H9 (cell line): ENCODE measurements around the gene CD300LG. TPM values are rescaled to one million over a fixed set of nuclear protein-coding genes. Genes with fewer than 3 reads are reported as not detected.

ENCODE experiments used
- DNase-seq: peaks from one replicate; pipeline ENCODE4 v3.0.0-alpha.2; 2017
- H2AFZ ChIP-seq: one replicate; pipeline ENCODE4 v1.6.1; 2013; ENCODE audit warnings: mild to moderate bottlenecking, low read length, control low read depth, moderate library complexity
- H2AK5ac ChIP-seq: 2 replicates; pipeline ENCODE4 v1.6.1; 2013; ENCODE audit warnings: low read length, control low read depth, mixed read lengths; ENCODE audit not compliant: insufficient read length
- H2BK120ac ChIP-seq: one replicate; pipeline ENCODE4 v1.6.1; 2013; ENCODE audit warnings: low read depth, mild to moderate bottlenecking, low read length, control low read depth, inconsistent platforms; ENCODE audit not compliant: poor library complexity, severe bottlenecking
- H2BK12ac ChIP-seq: 2 replicates; pipeline ENCODE4 v1.6.1; 2013; ENCODE audit warnings: low read length, control low read depth, mixed read lengths, low read depth; ENCODE audit not compliant: insufficient read length
- H2BK15ac ChIP-seq: 2 replicates; pipeline ENCODE4 v1.6.1; 2013; ENCODE audit warnings: low read depth, low read length, control low read depth
- H2BK20ac ChIP-seq: one replicate; pipeline ENCODE4 v1.6.1; 2013; ENCODE audit warnings: low read depth, mild to moderate bottlenecking, low read length, control low read depth, inconsistent platforms; ENCODE audit not compliant: poor library complexity, severe bottlenecking
- H2BK5ac ChIP-seq: 2 replicates; pipeline ENCODE4 v1.6.1; 2013; ENCODE audit warnings: low read length, control low read depth, mixed read lengths; ENCODE audit not compliant: insufficient read length
- H3K14ac ChIP-seq: 2 replicates; pipeline ENCODE4 v1.6.1; 2013; ENCODE audit warnings: low read length, control low read depth; ENCODE audit not compliant: insufficient read depth
- H3K18ac ChIP-seq: 2 replicates; pipeline ENCODE4 v1.6.1; 2013; ENCODE audit warnings: low read depth, mild to moderate bottlenecking, mixed read lengths, low read length, control low read depth; ENCODE audit not compliant: insufficient read length
- H3K23ac ChIP-seq: 2 replicates; pipeline ENCODE4 v1.6.1; 2013; ENCODE audit warnings: low read length, control low read depth, mixed read lengths, low read depth; ENCODE audit not compliant: insufficient read length
- H3K23me2 ChIP-seq: 2 replicates; pipeline ENCODE4 v1.6.1; 2013; ENCODE audit warnings: low read depth, mild to moderate bottlenecking, mixed read lengths, low read length, control low read depth; ENCODE audit not compliant: insufficient read length, poor library complexity, severe bottlenecking
- H3K27ac ChIP-seq: 2 replicates; pipeline ENCODE4 v1.5.1; 2013; ENCODE audit warnings: low read length, control low read depth, mixed read lengths, low read depth; ENCODE audit not compliant: insufficient read length
- H3K27me3 ChIP-seq: 2 replicates; pipeline ENCODE4 v1.6.1; 2013; ENCODE audit warnings: low read length, control low read depth, inconsistent platforms; ENCODE audit not compliant: insufficient read depth
- H3K4ac ChIP-seq: 2 replicates; pipeline ENCODE4 v1.6.1; 2013; ENCODE audit warnings: low read depth, mild to moderate bottlenecking, control low read depth, inconsistent platforms, low read length, moderate library complexity
- H3K4me1 ChIP-seq: 2 replicates; pipeline ENCODE4 v1.6.1; 2013; ENCODE audit warnings: low read length, control low read depth, inconsistent platforms; ENCODE audit not compliant: insufficient read depth
- H3K4me2 ChIP-seq: 2 replicates; pipeline ENCODE4 v1.6.1; 2013; ENCODE audit warnings: low read length, control low read depth, mixed read lengths; ENCODE audit not compliant: insufficient read length, insufficient read depth
- H3K56ac ChIP-seq: 2 replicates; pipeline ENCODE4 v1.6.1; 2013; ENCODE audit warnings: low read depth, mild to moderate bottlenecking, mixed read lengths, low read length, control low read depth; ENCODE audit not compliant: insufficient read length
- H3K79me1 ChIP-seq: 2 replicates; pipeline ENCODE4 v1.6.1; 2013; ENCODE audit warnings: low read depth, mild to moderate bottlenecking, moderate library complexity, low read length, control low read depth, inconsistent platforms; ENCODE audit not compliant: insufficient read depth, poor library complexity, severe bottlenecking
- H3K79me2 ChIP-seq: 2 replicates; pipeline ENCODE4 v1.6.1; 2013; ENCODE audit warnings: low read length, control low read depth, inconsistent platforms; ENCODE audit not compliant: insufficient read depth
- H3K9ac ChIP-seq: 2 replicates; pipeline ENCODE4 v1.6.1; 2013; ENCODE audit warnings: low read length, control low read depth, mixed read lengths; ENCODE audit not compliant: insufficient read length; ENCODE audit errors: extremely low read depth
- H3K9me3 ChIP-seq: one replicate; pipeline ENCODE4 v1.6.1; 2013; ENCODE audit warnings: low read depth, low read length, inconsistent platforms; ENCODE audit not compliant: control insufficient read depth
- H3T11ph ChIP-seq: one replicate; pipeline ENCODE4 v1.6.1; 2013; ENCODE audit warnings: mild to moderate bottlenecking, low read length, control low read depth, inconsistent platforms
- H4K20me1 ChIP-seq: one replicate; pipeline ENCODE4 v1.6.1; 2013; ENCODE audit not compliant: control insufficient read depth, insufficient read length, insufficient read depth
- H4K5ac ChIP-seq: 2 replicates; pipeline ENCODE4 v1.6.1; 2013; ENCODE audit warnings: low read depth, mild to moderate bottlenecking, mixed read lengths, low read length, control low read depth; ENCODE audit not compliant: insufficient read length
- H4K8ac ChIP-seq: replicated peaks from 2 replicates; pipeline ENCODE4 v1.6.1; 2013; ENCODE audit warnings: low read length, control low read depth, mixed read lengths, low read depth; ENCODE audit not compliant: insufficient read length
- H4K91ac ChIP-seq: 2 replicates; pipeline ENCODE4 v1.6.1; 2013; ENCODE audit warnings: low read depth, mild to moderate bottlenecking, moderate library complexity, mixed read lengths, low read length, control low read depth; ENCODE audit not compliant: insufficient read length
- H3K27ac Mint-ChIP-seq, 3 experiments: 2 replicates in 2 of 3; 3 replicates in 1 of 3; pipeline ENCODE4 v1.8.0; 2020 to 2021; ENCODE audit warnings: mixed read lengths in 3 of 3, mild to moderate bottlenecking in 1 of 3, moderate library complexity in 1 of 3
- H3K27me3 Mint-ChIP-seq: 2 replicates; pipeline ENCODE4 v1.8.0; 2021; ENCODE audit warnings: low read depth, mild to moderate bottlenecking, moderate library complexity, mixed read lengths
- H3K36me3 Mint-ChIP-seq, 3 experiments: 2 replicates in 2 of 3; 3 replicates in 1 of 3; pipeline ENCODE4 v1.8.0; 2020 to 2021; ENCODE audit warnings: low read depth in 3 of 3, mixed read lengths in 3 of 3; ENCODE audit not compliant: insufficient read depth in 1 of 3
- H3K4me1 Mint-ChIP-seq, 2 experiments: 2 replicates each; pipeline ENCODE4 v1.8.0; 2020; ENCODE audit warnings: mixed read lengths in 2 of 2
- H3K4me3 Mint-ChIP-seq, 2 experiments: 2 replicates in 1 of 2; 3 replicates in 1 of 2; pipeline ENCODE4 v1.8.0; 2020 to 2021; ENCODE audit warnings: mild to moderate bottlenecking in 2 of 2, mixed read lengths in 2 of 2, moderate library complexity in 1 of 2
- H3K9me3 Mint-ChIP-seq, 2 experiments: 2 replicates in 1 of 2; 3 replicates in 1 of 2; pipeline ENCODE4 v1.8.0; 2020; ENCODE audit warnings: mild to moderate bottlenecking in 2 of 2, mixed read lengths in 2 of 2, moderate library complexity in 1 of 2
- WGBS: extraction: QIAGEN DNeasy Blood & Tissue Kit; methylation state at CpG from one replicate; pipeline ENCODE4 v1.1.7; 2013; ENCODE audit warnings: missing lambda C conversion rate, low lambda C conversion rate, mixed read lengths; ENCODE audit not compliant: insufficient read length; ENCODE audit errors: extremely low coverage; 5-methylcytosine and 5-hydroxymethylcytosine counted together
- total RNA-seq: library from RNA; stranded (reverse); gene quantifications from 2 replicates; pipeline ENCODE4 v1.2.1, GENCODE V29; 2021
- TF ChIP-seq, protein P1 (sequence below): fragments of 200-600 bp; sonication (generic); conservative IDR thresholded peaks from 3 replicates; pipeline ENCODE4 v1.8.0; 2021; ENCODE audit warnings: antibody characterized with exemption, mild to moderate bottlenecking

CD300LG gene
- total RNA-seq, 1 experiment from 2014 or later: not detected

- WGBS: no CpG with 5 or more reads among the region's 3 CpGs
- Histone ChIP-seq H4K91ac (no peak overlapping the region), H3K23ac (no peak overlapping the region), H3T11ph (no peak overlapping the region), H3K79me1 (no peaks in the 10 kb centered on the region), H3K4me1 (peaks cover 3% of the 10 kb centered on the region; the same call in 1 of the 2 replicates), H3K79me2 (no peaks in the 10 kb centered on the region), H3K14ac (no peak overlapping the region), H4K20me1 (peaks cover 4% of the 10 kb centered on the region), H2AK5ac (no peak overlapping the region), H3K56ac (no peak overlapping the region), H3K23me2 (no peaks in the 10 kb centered on the region), H4K5ac (no peak overlapping the region), H3K18ac (no peak overlapping the region), H3K4me2 (no peak overlapping the region), H3K27ac (no peak overlapping the region), H3K4ac (no peak overlapping the region), H2BK20ac (no peak overlapping the region), H2BK5ac (no peak overlapping the region), H3K27me3 (no peaks in the 10 kb centered on the region), H4K8ac (no peak overlapping the region), H2BK15ac (no peak overlapping the region), H3K9ac (no peak overlapping the region), H3K9me3 (no peaks in the 10 kb centered on the region), H2BK120ac (no peak overlapping the region), H2AFZ (no peak overlapping the region), H2BK12ac (no peak overlapping the region)
- H3K27ac Mint-ChIP-seq: no peak overlapping the region
- no peaks in the 10 kb centered on the region for H3K9me3 Mint-ChIP-seq
- no peak overlapping the region; a peak in 1 of 5 replicates for H3K4me3 Mint-ChIP-seq
- H3K27me3 Mint-ChIP-seq: peaks cover 3% of the 10 kb centered on the region
- H3K4me1 Mint-ChIP-seq: peaks cover 14 to 18% of the 10 kb centered on the region in 2 experiments
- TF ChIP-seq, protein P1, sequence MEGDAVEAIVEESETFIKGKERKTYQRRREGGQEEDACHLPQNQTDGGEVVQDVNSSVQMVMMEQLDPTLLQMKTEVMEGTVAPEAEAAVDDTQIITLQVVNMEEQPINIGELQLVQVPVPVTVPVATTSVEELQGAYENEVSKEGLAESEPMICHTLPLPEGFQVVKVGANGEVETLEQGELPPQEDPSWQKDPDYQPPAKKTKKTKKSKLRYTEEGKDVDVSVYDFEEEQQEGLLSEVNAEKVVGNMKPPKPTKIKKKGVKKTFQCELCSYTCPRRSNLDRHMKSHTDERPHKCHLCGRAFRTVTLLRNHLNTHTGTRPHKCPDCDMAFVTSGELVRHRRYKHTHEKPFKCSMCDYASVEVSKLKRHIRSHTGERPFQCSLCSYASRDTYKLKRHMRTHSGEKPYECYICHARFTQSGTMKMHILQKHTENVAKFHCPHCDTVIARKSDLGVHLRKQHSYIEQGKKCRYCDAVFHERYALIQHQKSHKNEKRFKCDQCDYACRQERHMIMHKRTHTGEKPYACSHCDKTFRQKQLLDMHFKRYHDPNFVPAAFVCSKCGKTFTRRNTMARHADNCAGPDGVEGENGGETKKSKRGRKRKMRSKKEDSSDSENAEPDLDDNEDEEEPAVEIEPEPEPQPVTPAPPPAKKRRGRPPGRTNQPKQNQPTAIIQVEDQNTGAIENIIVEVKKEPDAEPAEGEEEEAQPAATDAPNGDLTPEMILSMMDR: no peak
- no peak for DNase-seq
- peaks cover 0 to 7% (median 5%) of the 10 kb centered on the region in 3 experiments; a peak in 5 of 7 replicates for H3K36me3 Mint-ChIP-seq
Observed at GRCh38 chr17:43875476-43876147, 28.6 kb downstream of the CD300LG start.
